HCT116 (cell line): Measurements from ENCODE around the gene YWHAE. TPM values are rescaled to one million over a fixed set of nuclear protein-coding genes. Genes with fewer than 3 reads are reported as not detected.

Experiments used
- ATAC-seq: fragments of 200-7000 bp; cut with Tn5 transposase; 2 replicates; pipeline ENCODE4 v1.9.1; 2020; ENCODE audit warnings: mild to moderate bottlenecking, moderate library complexity
- BruUV-seq: library from RNA; stranded (reverse); fragments of 400-500 nt; replicated peaks from 2 replicates; lab custom pipeline; 2021; lab: Mats Ljungman, UMichigan
- CTCF ChIA-PET: fragments of 300-600 bp; sonication (Branson Sonifier 250); formaldehyde crosslinking; loops from one replicate; lab custom pipeline; 2021; ENCODE audit warnings: antibody characterized with exemption; lab: Charles Lee
- POLR2A ChIA-PET: fragments of 300-600, 350-600 bp; sonication (Branson Sonifier 250); formaldehyde crosslinking; loops from one replicate; lab custom pipeline; 2021; ENCODE audit warnings: antibody characterized with exemption; lab: Charles Lee
- RAD21 ChIA-PET, 2 experiments: fragments of 300-600 bp; sonication (Branson Sonifier 250); formaldehyde crosslinking; loops; one replicate each; lab custom pipeline; 2023; ENCODE audit warnings: low total read pairs in 2 of 2; ENCODE audit not compliant: uncharacterized antibody in 2 of 2, unreplicated experiment in 2 of 2, low non-redundant PET in 1 of 2; lab: Charles Lee
- DNase-seq: peaks from one replicate; pipeline ENCODE4 v3.0.0-alpha.2; 2010; ENCODE audit warnings: low read depth, low spot score
- H2AFZ ChIP-seq: fragments of 200-600 bp; shearing (Covaris generic), sonication (generic); 2 replicates; pipeline ENCODE4 v1.6.1; 2017; ENCODE audit warnings: low read depth, mixed run types, mixed read lengths, antibody characterized with exemption, low read length; ENCODE audit not compliant: poor library complexity, severe bottlenecking
- H3K27ac ChIP-seq: 2 replicates; pipeline ENCODE4 v1.5.1; 2012; ENCODE audit warnings: low read depth, low read length
- H3K27me3 ChIP-seq: fragments of 200-600 bp; sonication (generic); 2 replicates; pipeline ENCODE4 v1.6.1; 2016; ENCODE audit warnings: mixed run types, low read length, mixed read lengths; ENCODE audit not compliant: insufficient read depth
- H3K36me3 ChIP-seq, 2 experiments: fragments of 200-500 bp in 1 of 2; fragments of 200-600 bp in 1 of 2; sonication (Bioruptor generic) in 1 of 2; sonication (generic) in 1 of 2; 2 replicates each; pipeline versions ENCODE4 v1.5.1 to v1.6.1; 2014 to 2016; ENCODE audit warnings: low read length in 2 of 2, inconsistent platforms in 1 of 2, mixed read lengths in 1 of 2, mixed run types in 1 of 2; ENCODE audit not compliant: insufficient read depth in 2 of 2, control insufficient read depth in 1 of 2
- H3K4me1 ChIP-seq, 2 experiments: fragments of 200-600 bp in 1 of 2; sonication (generic) in 1 of 2; 2 replicates each; pipeline versions ENCODE4 v1.5.1 to v1.6.1; 2012 to 2017; ENCODE audit warnings: low read length in 2 of 2, inconsistent platforms in 1 of 2, mild to moderate bottlenecking in 1 of 2, mixed read lengths in 1 of 2, mixed run types in 1 of 2, moderate library complexity in 1 of 2; ENCODE audit not compliant: insufficient read depth in 2 of 2, control insufficient read depth in 1 of 2
- H3K4me2 ChIP-seq: fragments of 200-600 bp; sonication (generic); 2 replicates; pipeline ENCODE4 v1.6.1; 2017; ENCODE audit warnings: mixed run types, low read length, mixed read lengths
- H3K4me3 ChIP-seq, 2 experiments: fragments of 200-600 bp in 1 of 2; sonication (generic) in 1 of 2; replicated peaks in 1 of 2; 2 replicates each; pipeline ENCODE4 v1.5.1; 2011 to 2016; ENCODE audit warnings: low read length in 2 of 2, control low read depth in 1 of 2, low read depth in 1 of 2, mild to moderate bottlenecking in 1 of 2, mixed read lengths in 1 of 2, mixed run types in 1 of 2
- H3K79me2 ChIP-seq: fragments of 200-600 bp; sonication (generic); 2 replicates; pipeline ENCODE4 v1.6.1; 2017; ENCODE audit warnings: mild to moderate bottlenecking, mixed run types, low read length, moderate library complexity, mixed read lengths; ENCODE audit not compliant: insufficient read depth
- H3K9ac ChIP-seq: fragments of 200-600 bp; sonication (generic); 2 replicates; pipeline ENCODE4 v1.6.1; 2016; ENCODE audit warnings: low read length, mixed read lengths
- H3K9me2 ChIP-seq: fragments of 200-600 bp; sonication (generic), shearing (Covaris generic); 2 replicates; pipeline ENCODE4 v1.6.1; 2017; ENCODE audit warnings: mixed run types, mild to moderate bottlenecking, moderate library complexity; ENCODE audit not compliant: insufficient read depth
- H3K9me3 ChIP-seq, 2 experiments: fragments of 200-500 bp in 1 of 2; fragments of 200-600 bp in 1 of 2; sonication (Bioruptor generic) in 1 of 2; sonication (generic) in 1 of 2; 2 replicates each; pipeline ENCODE4 v1.6.1; 2014 to 2017; ENCODE audit warnings: low read length in 2 of 2, mixed read lengths in 2 of 2, inconsistent platforms in 1 of 2, low read depth in 1 of 2, mild to moderate bottlenecking in 1 of 2, mixed run types in 1 of 2, moderate library complexity in 1 of 2; ENCODE audit not compliant: control insufficient read depth in 1 of 2, insufficient read depth in 1 of 2
- H4K20me1 ChIP-seq: fragments of 200-600 bp; sonication (generic), shearing (Covaris generic); 2 replicates; pipeline ENCODE4 v1.6.1; 2017; ENCODE audit warnings: mixed run types, mild to moderate bottlenecking, moderate library complexity; ENCODE audit not compliant: insufficient read depth
- CBX3 ChIP-seq: IDR thresholded peaks from 2 replicates; pipeline ENCODE4 v1.6.1; 2012; ENCODE audit warnings: low read depth
- CEBPB ChIP-seq: IDR thresholded peaks from 2 replicates; pipeline ENCODE4 v1.6.1; 2012; ENCODE audit warnings: low read depth
- EGR1 ChIP-seq: IDR thresholded peaks from 2 replicates; pipeline ENCODE4 v1.6.1; 2012; ENCODE audit warnings: low read depth
- ELF1 ChIP-seq: IDR thresholded peaks from 2 replicates; pipeline ENCODE4 v1.6.1; 2012; ENCODE audit warnings: low read depth, borderline replicate concordance
- EZH2 ChIP-seq: fragments of 200-600 bp; sonication (generic); IDR thresholded peaks from 2 replicates; pipeline ENCODE4 v1.6.1; 2017; ENCODE audit warnings: antibody characterized with exemption, mixed run types
- EZH2phosphoT487 ChIP-seq: fragments of 200-600 bp; IDR thresholded peaks from 2 replicates; pipeline ENCODE4 v1.6.1; 2018; ENCODE audit warnings: antibody characterized with exemption, borderline replicate concordance
- JUND ChIP-seq: IDR thresholded peaks from 2 replicates; pipeline ENCODE4 v1.6.1; 2012
- POLR2A ChIP-seq: IDR thresholded peaks from 2 replicates; pipeline ENCODE4 v1.7.0; 2011; ENCODE audit warnings: borderline replicate concordance; ENCODE audit not compliant: insufficient read depth, insufficient read length; ENCODE audit errors: extremely low read depth
- POLR2AphosphoS5 ChIP-seq: IDR thresholded peaks from 2 replicates; pipeline ENCODE4 v1.6.1; 2011; ENCODE audit warnings: mild to moderate bottlenecking, low read depth, low read length, moderate library complexity
- RAD21 ChIP-seq: IDR thresholded peaks from 2 replicates; pipeline ENCODE4 v1.6.1; 2012; ENCODE audit warnings: low read depth, mild to moderate bottlenecking
- SIN3A ChIP-seq: IDR thresholded peaks from 2 replicates; pipeline ENCODE4 v1.6.1; 2012; ENCODE audit warnings: low read depth
- SP1 ChIP-seq: IDR thresholded peaks from 2 replicates; pipeline ENCODE4 v1.6.1; 2012; ENCODE audit warnings: low read depth
- SRF ChIP-seq: IDR thresholded peaks from 2 replicates; pipeline ENCODE4 v1.6.1; 2012; ENCODE audit warnings: low read depth
- TCF7L2 ChIP-seq: IDR thresholded peaks from 2 replicates; pipeline ENCODE4 v1.7.0; 2011; ENCODE audit warnings: borderline replicate concordance, inconsistent platforms; ENCODE audit not compliant: insufficient read depth, insufficient read length; ENCODE audit errors: extremely low read depth
- YY1 ChIP-seq: IDR thresholded peaks from 2 replicates; pipeline ENCODE4 v1.6.1; 2011; ENCODE audit warnings: low read length, low read depth, moderate library complexity, mild to moderate bottlenecking; ENCODE audit not compliant: insufficient replicate concordance; ENCODE audit errors: extremely low read depth
- ZFX ChIP-seq: fragments of 450-650 bp; IDR thresholded peaks from 2 replicates; pipeline ENCODE4 v1.6.1; 2017
- ZNF274 ChIP-seq: fragments of 200-500 bp; sonication (Bioruptor generic); IDR thresholded peaks from 2 replicates; pipeline ENCODE4 v1.6.1; 2014; ENCODE audit warnings: mild to moderate bottlenecking, low read depth, low read length, inconsistent platforms
- intact Hi-C: fragments of 100-400 bp; cut with micrococcal nuclease; formaldehyde crosslinking; loops from 2 replicates; pipeline ENCODE4 v1.10.0; 2022
- total RNA-seq: library from RNA; stranded (reverse); gene quantifications from one replicate; pipeline ENCODE4 v1.2.1, GENCODE V29; 2021; ENCODE audit not compliant: unreplicated experiment
- TF ChIP-seq, protein P1 (sequence below): IDR thresholded peaks from 2 replicates; pipeline ENCODE4 v1.6.1; 2012; ENCODE audit warnings: low read depth
- TF ChIP-seq, protein P2 (sequence below), 3 experiments: fragments of 200-600 bp in 1 of 3; sonication (generic) in 1 of 3; IDR thresholded peaks in 2 of 3; conservative IDR thresholded peaks in 1 of 3; 2 replicates each; pipeline ENCODE4 v1.5.1; 2012 to 2017; ENCODE audit warnings: low read depth in 2 of 3, low read length in 2 of 3, antibody characterized with exemption in 1 of 3, borderline replicate concordance in 1 of 3, control low read depth in 1 of 3, mild to moderate bottlenecking in 1 of 3, mixed read lengths in 1 of 3, mixed run types in 1 of 3, moderate library complexity in 1 of 3; ENCODE audit not compliant: insufficient read depth in 1 of 3
- TF ChIP-seq, protein P3 (sequence below): IDR thresholded peaks from 2 replicates; pipeline ENCODE4 v1.6.1; 2012

YWHAE gene
- total RNA-seq, 1 experiment from 2014 or later = 735 TPM

DNA sequence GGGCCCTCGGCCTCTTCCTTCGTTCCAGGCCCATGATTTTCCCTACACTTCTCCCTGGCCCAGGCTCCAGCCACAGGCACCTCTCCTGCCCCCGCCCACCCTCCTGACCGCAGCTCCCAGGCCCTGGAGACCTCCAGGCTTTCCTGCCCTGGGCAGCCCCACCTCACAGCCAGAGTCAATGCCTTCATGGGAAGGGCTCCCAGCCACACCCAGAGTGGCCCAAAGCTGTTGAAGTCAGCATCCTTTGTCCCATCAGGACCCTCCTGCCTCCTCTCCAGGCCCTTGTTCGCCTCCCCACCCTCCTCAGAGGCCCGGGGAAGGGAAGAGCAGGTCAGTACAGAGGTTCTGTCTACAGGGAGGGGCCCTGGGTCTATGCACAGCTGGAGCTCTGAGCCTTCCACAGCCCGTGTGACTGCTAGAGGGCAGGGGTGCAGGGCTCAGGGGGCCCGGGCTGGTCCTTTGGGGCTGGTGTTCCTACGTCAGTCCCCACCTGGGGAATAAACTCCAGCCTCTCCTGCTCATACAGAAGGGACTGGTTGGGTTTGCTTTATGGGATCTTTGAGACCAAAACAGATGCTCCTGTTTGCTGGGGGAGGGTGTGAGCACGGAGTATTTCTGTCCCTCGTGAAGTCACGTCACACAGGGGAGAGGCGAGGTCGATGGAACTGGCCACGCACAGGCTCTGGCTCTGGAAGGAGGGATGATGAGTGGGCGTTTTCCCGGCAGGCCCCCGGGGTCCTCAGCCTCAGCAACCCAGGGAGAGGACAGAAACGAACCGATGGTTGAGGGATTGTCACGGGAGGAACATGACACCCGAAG, 100.3 kb downstream of the YWHAE start:
- RAD21 ChIA-PET = no interaction called here
- no peaks in the 10 kb centered on the region for H4K20me1 ChIP-seq

More for the DNA sequence above, 100.3 kb downstream of the YWHAE start:
- Histone ChIP-seq H3K4me3 (no peak overlapping the region), H3K4me1 (no peaks in the 10 kb centered on the region), H3K79me2 (no peaks in the 10 kb centered on the region), H3K27me3 (no peaks in the 10 kb centered on the region), H3K9me3 (no peaks in the 10 kb centered on the region), H2AFZ (no peak overlapping the region), H3K4me2 (no peak overlapping the region), H3K9ac (no peak overlapping the region), H3K9me2 (no peaks in the 10 kb centered on the region), H3K36me3 (no peaks in the 10 kb centered on the region), H3K27ac (no peak overlapping the region)
- ChIA-PET CTCF (no interaction called here), POLR2A (no interaction called here)
- intact Hi-C loops = no loop called here
- no peak for DNase-seq
- TF ChIP-seq SIN3A = no peak
- TF ChIP-seq RAD21 = no peak
- TF ChIP-seq, protein P1, sequence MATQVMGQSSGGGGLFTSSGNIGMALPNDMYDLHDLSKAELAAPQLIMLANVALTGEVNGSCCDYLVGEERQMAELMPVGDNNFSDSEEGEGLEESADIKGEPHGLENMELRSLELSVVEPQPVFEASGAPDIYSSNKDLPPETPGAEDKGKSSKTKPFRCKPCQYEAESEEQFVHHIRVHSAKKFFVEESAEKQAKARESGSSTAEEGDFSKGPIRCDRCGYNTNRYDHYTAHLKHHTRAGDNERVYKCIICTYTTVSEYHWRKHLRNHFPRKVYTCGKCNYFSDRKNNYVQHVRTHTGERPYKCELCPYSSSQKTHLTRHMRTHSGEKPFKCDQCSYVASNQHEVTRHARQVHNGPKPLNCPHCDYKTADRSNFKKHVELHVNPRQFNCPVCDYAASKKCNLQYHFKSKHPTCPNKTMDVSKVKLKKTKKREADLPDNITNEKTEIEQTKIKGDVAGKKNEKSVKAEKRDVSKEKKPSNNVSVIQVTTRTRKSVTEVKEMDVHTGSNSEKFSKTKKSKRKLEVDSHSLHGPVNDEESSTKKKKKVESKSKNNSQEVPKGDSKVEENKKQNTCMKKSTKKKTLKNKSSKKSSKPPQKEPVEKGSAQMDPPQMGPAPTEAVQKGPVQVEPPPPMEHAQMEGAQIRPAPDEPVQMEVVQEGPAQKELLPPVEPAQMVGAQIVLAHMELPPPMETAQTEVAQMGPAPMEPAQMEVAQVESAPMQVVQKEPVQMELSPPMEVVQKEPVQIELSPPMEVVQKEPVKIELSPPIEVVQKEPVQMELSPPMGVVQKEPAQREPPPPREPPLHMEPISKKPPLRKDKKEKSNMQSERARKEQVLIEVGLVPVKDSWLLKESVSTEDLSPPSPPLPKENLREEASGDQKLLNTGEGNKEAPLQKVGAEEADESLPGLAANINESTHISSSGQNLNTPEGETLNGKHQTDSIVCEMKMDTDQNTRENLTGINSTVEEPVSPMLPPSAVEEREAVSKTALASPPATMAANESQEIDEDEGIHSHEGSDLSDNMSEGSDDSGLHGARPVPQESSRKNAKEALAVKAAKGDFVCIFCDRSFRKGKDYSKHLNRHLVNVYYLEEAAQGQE = no peak
- no peak for TF ChIP-seq POLR2AphosphoS5
- no peak for TF ChIP-seq POLR2A
- TF ChIP-seq, protein P2, sequence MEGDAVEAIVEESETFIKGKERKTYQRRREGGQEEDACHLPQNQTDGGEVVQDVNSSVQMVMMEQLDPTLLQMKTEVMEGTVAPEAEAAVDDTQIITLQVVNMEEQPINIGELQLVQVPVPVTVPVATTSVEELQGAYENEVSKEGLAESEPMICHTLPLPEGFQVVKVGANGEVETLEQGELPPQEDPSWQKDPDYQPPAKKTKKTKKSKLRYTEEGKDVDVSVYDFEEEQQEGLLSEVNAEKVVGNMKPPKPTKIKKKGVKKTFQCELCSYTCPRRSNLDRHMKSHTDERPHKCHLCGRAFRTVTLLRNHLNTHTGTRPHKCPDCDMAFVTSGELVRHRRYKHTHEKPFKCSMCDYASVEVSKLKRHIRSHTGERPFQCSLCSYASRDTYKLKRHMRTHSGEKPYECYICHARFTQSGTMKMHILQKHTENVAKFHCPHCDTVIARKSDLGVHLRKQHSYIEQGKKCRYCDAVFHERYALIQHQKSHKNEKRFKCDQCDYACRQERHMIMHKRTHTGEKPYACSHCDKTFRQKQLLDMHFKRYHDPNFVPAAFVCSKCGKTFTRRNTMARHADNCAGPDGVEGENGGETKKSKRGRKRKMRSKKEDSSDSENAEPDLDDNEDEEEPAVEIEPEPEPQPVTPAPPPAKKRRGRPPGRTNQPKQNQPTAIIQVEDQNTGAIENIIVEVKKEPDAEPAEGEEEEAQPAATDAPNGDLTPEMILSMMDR (IDR thresholded peaks at IDR 0.05 in 2 of 3, conservative IDR thresholded peaks at IDR 0.05 in 1 of 3; ENCODE audit: borderline replicate concordance in 1 of 3, insufficient read depth in 1 of 3, low read depth in 2 of 3, low read length in 2 of 3) = no peak
- TF ChIP-seq EZH2 = no peak
- TF ChIP-seq, protein P3, sequence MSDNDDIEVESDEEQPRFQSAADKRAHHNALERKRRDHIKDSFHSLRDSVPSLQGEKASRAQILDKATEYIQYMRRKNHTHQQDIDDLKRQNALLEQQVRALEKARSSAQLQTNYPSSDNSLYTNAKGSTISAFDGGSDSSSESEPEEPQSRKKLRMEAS = no peak
- TF ChIP-seq CBX3 = no peak
- no peak for TF ChIP-seq TCF7L2
- TF ChIP-seq SRF = no peak
- no peak for TF ChIP-seq ELF1
- no peak for TF ChIP-seq EZH2phosphoT487
- no peak for TF ChIP-seq YY1
- no peak for TF ChIP-seq ZFX
- no peak for TF ChIP-seq ZNF274
- no peak for TF ChIP-seq SP1
- no peak for TF ChIP-seq JUND
- TF ChIP-seq EGR1 = no peak
- TF ChIP-seq CEBPB = no peak
- ATAC-seq = no peak
- no TSS peak for BruUV-seq
